GM13976 (cell line): ENCODE results near the gene ZNF488.
"Not testable (repeated sequence)": the region's sequence is repeated elsewhere in the genome, so short reads cannot be mapped to it uniquely, and the experiment has no call there.

Experiments
- DNase-seq: peaks from one replicate; pipeline ENCODE4 v3.0.0; 2012; ENCODE audit warnings: low spot score
- CTCF ChIP-seq: IDR thresholded peaks from 2 replicates; pipeline ENCODE4 v1.5.1; 2012; ENCODE audit warnings: borderline replicate concordance, mild to moderate bottlenecking; ENCODE audit not compliant: insufficient read depth; ENCODE audit errors: extremely low read depth, missing control alignments, control extremely low read depth
- in situ Hi-C: fragments of 300-500 bp; cut with MboI; formaldehyde crosslinking; loops from one replicate; pipeline ENCODE4 v1.12.0; 2022; ENCODE audit warnings: low sequenced_read_pairs, mixed read lengths, inconsistent platforms; ENCODE audit not compliant: unreplicated experiment

ZNF488 gene

GRCh38 chr10:47420305-47421056 lies 36.4 kb upstream of the ZNF488 start:
- DNase-seq, result peak; percentile 18
- in situ Hi-C loops, result no loop called here
- no peak for TF ChIP-seq CTCF

GRCh38 chr10:47419421-47419820 lies 35.3 kb upstream of the ZNF488 start:
- in situ Hi-C loops, result no loop called here
- TF ChIP-seq CTCF, result no peak
- DNase-seq, result no peak

DNA sequence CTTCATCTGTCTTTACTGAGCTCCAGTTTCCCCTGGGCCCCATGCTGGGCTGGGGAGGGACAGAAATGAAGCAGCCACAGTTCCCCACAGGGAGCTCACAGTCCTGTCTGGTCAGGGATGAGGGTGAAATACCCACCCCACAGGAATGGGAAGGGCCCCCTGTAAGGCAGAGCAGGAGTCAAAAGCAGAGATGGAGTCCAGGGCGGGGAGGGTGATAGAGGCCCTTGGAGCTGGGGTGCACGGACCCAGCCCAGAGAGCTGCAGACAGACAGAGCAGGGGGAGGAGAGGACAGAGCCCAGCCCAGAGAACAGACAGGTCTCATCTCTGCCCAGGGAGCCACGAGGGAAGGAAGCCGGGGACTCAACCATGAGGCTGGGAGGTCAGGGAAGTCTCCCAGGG lies 34.9 kb upstream of the ZNF488 start:
- peak; percentile 15 for DNase-seq
- in situ Hi-C loops, result no loop called here
- TF ChIP-seq CTCF, result no peak

DNA sequence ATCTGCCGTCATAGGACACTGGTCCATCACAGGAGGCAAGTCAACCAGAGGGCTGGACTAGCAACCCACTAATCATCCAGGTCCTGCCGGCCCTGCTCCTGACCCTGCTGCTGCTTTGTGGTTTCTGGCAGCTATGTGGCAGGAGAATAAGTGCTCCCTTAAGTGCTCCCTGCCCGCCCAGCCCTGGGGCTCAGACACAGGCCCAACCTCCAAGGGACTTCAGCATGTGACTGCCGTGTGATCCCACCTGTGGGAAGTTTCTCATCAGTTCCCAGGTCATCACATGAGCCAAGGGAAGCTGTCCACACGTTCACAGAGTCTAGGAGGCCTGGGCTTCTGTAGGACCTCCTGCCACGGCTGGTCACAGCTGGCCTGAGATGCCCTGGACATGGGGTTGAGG lies 34.2 kb upstream of the ZNF488 start:
- no peak for TF ChIP-seq CTCF
- in situ Hi-C loops, result no loop called here
- peak; percentile 10 for DNase-seq

DNA sequence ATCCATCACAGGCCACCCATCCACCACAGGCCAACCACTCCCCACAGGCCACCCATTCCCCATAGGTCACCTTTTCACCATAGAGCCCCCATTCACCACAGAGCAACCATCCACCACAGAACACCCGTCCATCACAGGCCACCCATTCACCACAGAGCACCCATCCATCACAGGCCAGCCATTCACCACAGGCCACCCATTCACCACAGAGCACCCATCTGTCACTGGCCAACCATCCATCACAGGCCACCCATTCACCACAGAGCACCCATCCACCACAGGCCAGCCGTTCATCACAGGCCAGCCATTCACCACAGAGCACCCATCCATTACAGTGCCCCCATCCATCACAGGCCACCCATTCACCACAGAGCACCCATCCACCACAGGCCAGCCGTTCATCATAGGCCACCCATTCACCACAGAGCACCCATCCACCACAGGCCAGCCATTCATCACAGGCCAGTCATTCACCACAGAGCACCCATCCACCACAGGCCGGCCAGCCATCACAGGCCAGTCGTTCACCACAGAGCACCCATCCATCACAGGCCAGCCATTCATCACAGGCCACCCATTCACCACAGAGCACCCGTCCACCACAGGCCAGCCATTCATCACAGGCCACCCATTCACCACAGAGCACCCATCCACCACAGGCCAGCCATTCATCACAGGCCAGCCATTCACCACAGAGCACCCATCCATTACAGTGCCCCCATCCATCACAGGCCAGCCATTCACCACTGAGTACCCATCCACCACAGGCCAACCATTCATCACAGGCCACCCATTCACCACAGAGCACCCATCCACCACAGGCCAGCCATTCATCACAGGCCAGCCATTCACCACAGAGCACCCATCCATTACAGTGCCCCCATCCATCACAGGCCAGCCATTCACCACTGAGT lies 32.5 kb upstream of the ZNF488 start:
- DNase-seq, in situ Hi-C loops: not testable (repeated sequence)

- in situ Hi-C loops, result no loop called here
- TF ChIP-seq CTCF, result no peak
- DNase-seq, result no peak
These were observed 31.6 kb upstream of the ZNF488 start for GRCh38 chr10:47415520-47416304.
